Chondrocyte (in vitro differentiated cells): ENCODE data around the gene CPA1. TPM values are rescaled to one million over a fixed set of nuclear protein-coding genes. Genes with fewer than 3 reads are reported as not detected.

Experiments
- DNase-seq: peaks from one replicate; pipeline ENCODE4 v3.0.0; 2021; ENCODE audit warnings: mixed read lengths, low spot score
- H3K27ac Mint-ChIP-seq: one replicate; pipeline ENCODE4 v1.8.0; 2021; ENCODE audit warnings: mild to moderate bottlenecking, moderate library complexity, mixed read lengths; ENCODE audit not compliant: unreplicated experiment
- H3K27me3 Mint-ChIP-seq: 2 replicates; pipeline ENCODE4 v1.8.0; 2021; ENCODE audit warnings: low read depth, mixed read lengths
- H3K36me3 Mint-ChIP-seq: 2 replicates; pipeline ENCODE4 v1.8.0; 2021; ENCODE audit warnings: low read depth, mixed read lengths
- H3K4me1 Mint-ChIP-seq: 2 replicates; pipeline ENCODE4 v1.8.0; 2021; ENCODE audit warnings: low read depth, mild to moderate bottlenecking, mixed read lengths
- H3K4me3 Mint-ChIP-seq: one replicate; pipeline ENCODE4 v1.8.0; 2021; ENCODE audit warnings: mild to moderate bottlenecking, moderate library complexity, mixed read lengths; ENCODE audit not compliant: unreplicated experiment
- H3K9me3 Mint-ChIP-seq: 2 replicates; pipeline ENCODE4 v1.8.0; 2021; ENCODE audit warnings: low read depth, mixed read lengths
- CTCF ChIP-seq: fragments of 200-600 bp; sonication (generic); IDR thresholded peaks from 2 replicates; pipeline ENCODE4 v1.5.0; 2021; ENCODE audit warnings: antibody characterized with exemption, mild to moderate bottlenecking, moderate library complexity
- total RNA-seq: library from RNA; stranded (reverse); gene quantifications from 3 replicates; pipeline ENCODE4 v1.2.1, GENCODE V29; 2021

Gene CPA1
- total RNA-seq, 1 donor from 2014 or later: 0.20 TPM

- Mint-ChIP-seq H3K4me1 (peaks cover 15% of the 10 kb centered on the region), H3K36me3 (peaks cover 2% of the 10 kb centered on the region), H3K27me3 (no peaks in the 10 kb centered on the region), H3K27ac (no peak overlapping the region), H3K9me3 (no peaks in the 10 kb centered on the region), H3K4me3 (no peak overlapping the region)
- no peak for DNase-seq
- TF ChIP-seq CTCF: no peak
Observed at GRCh38 chr7:130425796-130426195, 45.5 kb downstream of the CPA1 start.

DNA sequence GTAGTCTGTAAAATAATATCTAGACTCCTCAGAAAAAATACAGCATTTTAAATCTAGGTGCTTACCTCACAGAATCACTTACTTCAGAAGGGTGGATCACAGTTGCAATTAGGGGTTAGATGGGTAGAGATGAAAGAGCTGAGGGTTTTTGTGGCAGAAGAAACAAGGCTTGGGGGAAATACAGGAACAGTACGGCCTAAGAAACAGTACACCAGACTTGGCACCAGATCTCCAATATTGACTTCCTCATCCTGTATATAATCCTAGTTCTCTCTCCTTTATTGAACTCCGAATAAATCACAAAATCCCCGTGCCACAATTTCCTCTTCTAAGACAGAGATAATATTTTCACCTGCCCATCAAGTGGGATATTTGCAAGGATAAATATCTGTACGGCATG lies 46.3 kb downstream of the CPA1 start:
- TF ChIP-seq CTCF: no peak
- no peak for DNase-seq
- Mint-ChIP-seq H3K9me3 (no peaks in the 10 kb centered on the region), H3K27me3 (no peaks in the 10 kb centered on the region), H3K4me1 (peaks cover 11% of the 10 kb centered on the region), H3K4me3 (no peak overlapping the region), H3K36me3 (peaks cover 2% of the 10 kb centered on the region), H3K27ac (no peak overlapping the region)

- H3K4me3 Mint-ChIP-seq: no peak overlapping the region
- no peak for DNase-seq
- no peak overlapping the region for H3K27ac Mint-ChIP-seq
- no peak for TF ChIP-seq CTCF
- H3K9me3 Mint-ChIP-seq: no peaks in the 10 kb centered on the region
- H3K36me3 Mint-ChIP-seq: peaks cover 2% of the 10 kb centered on the region
- H3K27me3 Mint-ChIP-seq: no peaks in the 10 kb centered on the region
- H3K4me1 Mint-ChIP-seq: no peaks in the 10 kb centered on the region
Observed at GRCh38 chr7:130429019-130429418, 48.7 kb downstream of the CPA1 start.

DNA sequence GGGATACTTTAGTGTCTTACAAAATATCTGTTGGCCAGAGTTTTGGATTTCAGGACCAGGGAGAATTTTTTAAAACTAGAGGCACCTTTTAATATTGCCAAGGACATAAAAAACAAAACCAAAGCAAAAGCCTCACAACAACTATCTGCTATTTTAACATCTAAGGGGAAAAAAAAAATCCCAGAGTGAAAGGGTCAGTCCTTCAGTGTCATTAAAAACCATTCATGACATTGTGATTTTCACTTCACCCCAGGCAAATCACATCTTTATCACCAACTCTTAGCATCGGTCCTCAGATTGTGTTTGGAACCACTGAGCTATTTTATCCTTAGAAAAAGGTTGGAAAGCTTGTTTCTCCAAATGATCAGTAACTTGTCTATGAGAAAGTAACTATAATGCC lies 49.8 kb downstream of the CPA1 start:
- TF ChIP-seq CTCF: no peak
- Mint-ChIP-seq H3K27me3 (no peaks in the 10 kb centered on the region), H3K4me1 (no peaks in the 10 kb centered on the region), H3K9me3 (no peaks in the 10 kb centered on the region), H3K27ac (no peak overlapping the region), H3K36me3 (peaks cover 2% of the 10 kb centered on the region), H3K4me3 (no peak overlapping the region)
- no peak for DNase-seq

DNA sequence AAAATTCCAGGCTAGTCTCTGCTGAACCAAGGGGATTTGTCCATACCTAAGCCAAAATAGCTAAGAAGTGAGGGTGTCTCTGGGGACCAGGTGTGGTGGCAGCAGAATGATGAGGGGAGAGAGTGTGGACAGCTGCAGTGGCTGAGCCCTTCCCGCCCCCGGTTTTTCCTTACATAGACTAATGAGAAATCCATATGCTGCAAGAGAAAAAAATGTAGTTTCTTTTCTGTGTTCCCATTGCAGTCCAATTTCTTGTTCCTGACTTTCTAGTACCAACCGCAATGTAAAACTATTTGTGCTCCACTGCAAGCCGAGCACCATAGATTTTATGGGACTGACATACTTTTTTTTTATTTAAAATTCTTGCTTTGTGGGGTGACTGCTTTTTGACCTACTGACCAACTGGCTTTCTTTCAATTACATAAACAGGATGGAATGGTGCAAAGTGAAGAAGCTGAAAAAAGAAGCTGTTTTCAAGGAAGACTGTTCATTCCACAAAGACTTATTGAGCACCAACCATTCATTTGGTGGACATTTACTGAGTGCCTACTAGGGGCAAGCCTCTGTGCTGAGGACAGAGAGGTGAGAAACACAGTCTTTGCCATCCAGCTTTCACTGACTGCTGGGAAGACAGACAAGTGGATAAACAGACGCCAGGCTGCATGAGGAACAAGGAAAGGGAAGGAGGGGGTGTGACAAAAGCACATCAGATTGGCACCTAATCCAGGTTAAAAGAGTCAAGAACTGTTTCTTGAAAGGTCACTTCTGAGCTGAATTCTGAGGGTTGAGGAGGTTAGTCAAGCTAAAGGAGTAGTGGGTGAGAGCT lies 50.8 kb downstream of the CPA1 start:
- Mint-ChIP-seq H3K36me3 (peaks cover 2% of the 10 kb centered on the region), H3K4me1 (no peaks in the 10 kb centered on the region), H3K4me3 (no peak overlapping the region), H3K27ac (no peak overlapping the region), H3K9me3 (no peaks in the 10 kb centered on the region), H3K27me3 (no peaks in the 10 kb centered on the region)
- DNase-seq: no peak
- no peak for TF ChIP-seq CTCF
